NCI-H226 (cell line): ENCODE data around the gene FAM120B.
A peak's percentile ranks its signal among the peaks of the same experiment; 100 is the strongest.

Source experiments
- DNase-seq: peaks from one replicate; pipeline ENCODE4 v3.0.0-alpha.2; 2015

FAM120B gene

GRCh38 chr6:170429450-170429849 lies 122.9 kb downstream of the FAM120B start:
- no peak for DNase-seq

GRCh38 chr6:170433163-170434116 lies 126.9 kb downstream of the FAM120B start:
- no peak for DNase-seq

GRCh38 chr6:170434117-170434820 lies 127.7 kb downstream of the FAM120B start:
- no peak for DNase-seq

- no peak for DNase-seq
Measured at GRCh38 chr6:170434821-170435155, 128.2 kb downstream of the FAM120B start.

GRCh38 chr6:170435766-170436165 lies 129.2 kb downstream of the FAM120B start:
- DNase-seq, result no peak

- no peak for DNase-seq
Measured at GRCh38 chr6:170436209-170436809, 129.8 kb downstream of the FAM120B start.

GRCh38 chr6:170437719-170438401 lies 131.3 kb downstream of the FAM120B start:
- DNase-seq, result no peak

GRCh38 chr6:170438402-170438753 lies 131.8 kb downstream of the FAM120B start:
- peak; percentile 99 for DNase-seq

- no peak for DNase-seq
Measured at GRCh38 chr6:170438861-170439260, 132.3 kb downstream of the FAM120B start.

- DNase-seq, result no peak
Measured at GRCh38 chr6:170439366-170440361, 133.1 kb downstream of the FAM120B start.

- no peak for DNase-seq
Measured at GRCh38 chr6:170440437-170440836, 133.9 kb downstream of the FAM120B start.

GRCh38 chr6:170441316-170441715 lies 134.8 kb downstream of the FAM120B start:
- no peak for DNase-seq

GRCh38 chr6:170442596-170442995 lies 136.0 kb downstream of the FAM120B start:
- DNase-seq, result no peak

- no peak for DNase-seq
Measured at GRCh38 chr6:170443151-170443662, 136.6 kb downstream of the FAM120B start.

GRCh38 chr6:170444056-170444591 lies 137.6 kb downstream of the FAM120B start:
- DNase-seq, result no peak

- DNase-seq, result no peak
Measured at GRCh38 chr6:170444811-170445211, 138.3 kb downstream of the FAM120B start.

- DNase-seq, result no peak
Measured at GRCh38 chr6:170445487-170445886, 138.9 kb downstream of the FAM120B start.

- DNase-seq, result no peak
Measured at GRCh38 chr6:170445971-170446370, 139.4 kb downstream of the FAM120B start.

GRCh38 chr6:170446841-170447560 lies 140.4 kb downstream of the FAM120B start:
- no peak for DNase-seq

- no peak for DNase-seq
Measured at GRCh38 chr6:170447561-170447930, 141.0 kb downstream of the FAM120B start.

GRCh38 chr6:170448317-170448716 lies 141.8 kb downstream of the FAM120B start:
- no peak for DNase-seq
